SU-DHL-6 (cell line): ENCODE measurements around the gene RPS6KA2.

Experiments
- H2AFZ ChIP-seq: fragments of 200-600 bp; sonication (generic); 2 replicates; pipeline ENCODE4 v1.6.1; 2014; ENCODE audit warnings: low read depth, mild to moderate bottlenecking, moderate library complexity, mixed read lengths, antibody characterized with exemption, low read length; ENCODE audit not compliant: severe bottlenecking
- H3F3A ChIP-seq: fragments of 200-600 bp; shearing (Covaris generic); 2 replicates; pipeline ENCODE4 v1.6.0; 2016; ENCODE audit warnings: antibody characterized with exemption, mild to moderate bottlenecking; ENCODE audit not compliant: insufficient read depth
- H3K27ac ChIP-seq: fragments of 200-600 bp; sonication (generic); 2 replicates; pipeline ENCODE4 v1.5.1; 2016; ENCODE audit warnings: low read depth, mild to moderate bottlenecking, low read length, moderate library complexity, mixed read lengths
- H3K27me3 ChIP-seq: fragments of 200-600 bp; sonication (generic), shearing (Covaris generic); 2 replicates; pipeline ENCODE4 v1.6.0; 2014; ENCODE audit warnings: mild to moderate bottlenecking, low read length
- H3K36me3 ChIP-seq: fragments of 200-600 bp; sonication (generic); 2 replicates; pipeline ENCODE4 v1.6.1; 2014; ENCODE audit warnings: mild to moderate bottlenecking, low read length, mixed read lengths
- H3K4me2 ChIP-seq: fragments of 300-600, 200-600 bp; shearing (Covaris generic), sonication (generic); 2 replicates; pipeline ENCODE4 v1.6.0; 2014; ENCODE audit warnings: low read length, low read depth, mild to moderate bottlenecking; ENCODE audit not compliant: poor library complexity, severe bottlenecking
- H3K4me3 ChIP-seq: fragments of 200-600 bp; sonication (generic); 2 replicates; pipeline ENCODE4 v1.5.1; 2014; ENCODE audit warnings: antibody characterized with exemption, low read length, mild to moderate bottlenecking, mixed read lengths; ENCODE audit not compliant: insufficient read depth, poor library complexity, severe bottlenecking
- H3K79me2 ChIP-seq: fragments of 200-600 bp; sonication (generic); 2 replicates; pipeline ENCODE4 v1.6.1; 2014; ENCODE audit warnings: mild to moderate bottlenecking, low read length, moderate library complexity; ENCODE audit not compliant: insufficient read depth
- H3K9ac ChIP-seq: fragments of 200-600 bp; sonication (generic); 2 replicates; pipeline ENCODE4 v1.7.0; 2014; ENCODE audit warnings: mild to moderate bottlenecking, low read length
- H3K9me2 ChIP-seq: fragments of 200-600 bp; sonication (generic); replicated peaks from 2 replicates; pipeline ENCODE4 v1.6.1; 2014; ENCODE audit warnings: low read length; ENCODE audit not compliant: insufficient read depth
- H3K9me3 ChIP-seq: fragments of 200-600 bp; sonication (generic); 2 replicates; pipeline ENCODE4 v1.6.1; 2014; ENCODE audit warnings: low read length, mixed read lengths; ENCODE audit not compliant: insufficient read depth
- H4K20me1 ChIP-seq: fragments of 200-600 bp; sonication (generic); 2 replicates; pipeline ENCODE4 v1.6.1; 2014; ENCODE audit warnings: low read depth, mild to moderate bottlenecking, antibody characterized with exemption, low read length, moderate library complexity, mixed read lengths
- CTCF ChIP-seq: fragments of 200-600 bp; sonication (generic); IDR thresholded peaks from one replicate; pipeline ENCODE4 v1.5.1; 2017; ENCODE audit warnings: antibody characterized with exemption, mild to moderate bottlenecking, low read length, moderate library complexity; ENCODE audit not compliant: insufficient read depth, poor library complexity, severe bottlenecking
- EZH2phosphoT487 ChIP-seq: fragments of 200-600 bp; sonication (generic), shearing (Covaris generic); conservative IDR thresholded peaks from 2 replicates; pipeline ENCODE4 v1.6.1; 2018; ENCODE audit warnings: mild to moderate bottlenecking, antibody characterized with exemption, low read length, moderate library complexity, mixed read lengths

The RPS6KA2 gene

DNA sequence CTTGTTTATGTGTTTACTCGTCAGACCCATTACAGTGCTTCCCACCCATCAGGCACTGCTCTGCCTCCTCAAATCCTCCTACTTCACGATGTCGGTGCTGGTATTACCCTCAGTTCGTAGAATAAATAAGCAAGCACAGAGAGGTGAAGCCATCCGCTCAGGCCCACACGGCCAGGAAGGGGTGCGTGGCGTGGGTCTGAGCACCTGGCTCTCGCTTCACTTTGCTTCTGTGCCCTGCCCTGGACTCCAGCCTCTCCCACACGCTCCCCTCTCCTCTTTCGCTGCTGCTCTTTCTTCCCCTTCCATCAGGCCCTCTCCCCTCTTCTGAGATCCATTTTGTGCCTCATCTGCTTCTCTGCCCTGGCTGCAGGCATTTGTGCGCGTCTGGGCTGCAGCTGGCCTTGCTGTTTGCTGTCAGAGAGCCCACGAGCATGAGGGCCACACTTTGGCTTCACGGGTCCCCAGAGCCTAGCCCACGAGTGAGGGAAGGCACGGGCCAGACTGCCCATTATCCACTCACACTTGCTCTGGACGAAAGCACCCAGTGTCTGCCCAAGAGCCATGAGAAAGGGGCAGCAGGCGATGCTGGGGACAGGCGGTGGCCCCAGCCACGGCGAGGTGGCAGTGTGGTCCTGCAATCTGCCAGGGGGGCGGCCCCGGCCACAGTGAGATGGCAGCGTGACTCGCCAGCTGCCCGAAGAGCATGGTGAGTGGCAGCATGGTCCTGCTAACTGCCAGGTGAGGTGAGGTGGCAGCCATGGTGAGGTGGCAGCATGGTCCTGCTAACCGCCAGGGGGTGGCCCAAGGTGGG, 148.1 kb downstream of the RPS6KA2 start:
- no peaks in the 10 kb centered on the region for H3K9me3 ChIP-seq
- no peaks in the 10 kb centered on the region for H3F3A ChIP-seq
- H2AFZ ChIP-seq: no peak overlapping the region
- no peak overlapping the region for H3K27ac ChIP-seq
- no peak overlapping the region for H3K4me2 ChIP-seq
- no peak for TF ChIP-seq EZH2phosphoT487
- no peak for TF ChIP-seq CTCF
- H3K9me2 ChIP-seq: no peaks in the 10 kb centered on the region
- H3K27me3 ChIP-seq: no peaks in the 10 kb centered on the region
- no peak overlapping the region for H3K4me3 ChIP-seq
- no peak overlapping the region for H3K9ac ChIP-seq
- no peaks in the 10 kb centered on the region for H3K36me3 ChIP-seq
- H4K20me1 ChIP-seq: no peaks in the 10 kb centered on the region
- H3K79me2 ChIP-seq: no peaks in the 10 kb centered on the region

DNA sequence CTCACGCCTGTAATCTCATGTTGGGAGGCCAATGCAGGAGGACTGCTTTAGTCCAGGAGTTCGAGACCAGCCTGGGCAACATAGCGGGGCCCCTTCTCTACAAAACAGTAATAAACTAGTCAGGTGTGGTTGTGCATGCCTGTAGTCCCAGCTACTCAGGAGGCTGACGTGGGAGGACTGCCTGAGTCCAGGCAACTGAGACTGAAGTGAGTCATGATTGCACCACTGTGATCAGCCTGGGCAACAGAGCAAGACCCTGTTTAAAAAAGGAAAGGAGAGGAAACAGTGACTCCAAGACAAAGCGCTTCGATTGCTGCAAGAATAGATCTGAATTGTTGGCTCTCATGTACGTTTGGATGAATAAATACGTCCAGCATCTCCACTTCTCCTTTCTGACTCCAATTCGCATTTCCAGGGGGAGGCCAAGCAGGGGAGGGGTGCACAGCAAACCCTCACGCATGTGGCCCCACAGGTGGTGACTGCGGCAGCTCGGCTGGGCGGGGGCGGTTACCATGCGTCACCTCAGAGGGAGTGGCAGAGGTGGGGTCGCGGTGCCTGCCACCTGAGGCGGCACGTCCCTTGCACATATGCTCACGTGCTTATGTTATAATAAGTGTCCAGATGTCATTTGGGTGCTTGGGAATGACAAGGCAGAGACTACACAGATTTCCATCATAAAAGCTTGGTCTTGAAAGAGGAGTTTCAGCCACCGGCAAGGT, 149.2 kb downstream of the RPS6KA2 start:
- Histone ChIP-seq H3F3A (no peaks in the 10 kb centered on the region), H3K4me2 (no peak overlapping the region), H3K27me3 (no peaks in the 10 kb centered on the region), H2AFZ (no peak overlapping the region), H3K79me2 (no peaks in the 10 kb centered on the region), H4K20me1 (no peaks in the 10 kb centered on the region), H3K4me3 (no peak overlapping the region), H3K9me3 (no peaks in the 10 kb centered on the region), H3K9ac (no peak overlapping the region), H3K27ac (no peak overlapping the region), H3K9me2 (no peaks in the 10 kb centered on the region), H3K36me3 (no peaks in the 10 kb centered on the region)
- TF ChIP-seq CTCF: no peak
- TF ChIP-seq EZH2phosphoT487: no peak

- H3K27me3 ChIP-seq: no peaks in the 10 kb centered on the region
- H3K79me2 ChIP-seq: no peaks in the 10 kb centered on the region
- no peaks in the 10 kb centered on the region for H3K9me3 ChIP-seq
Measured at GRCh38 chr6:166476634-166477215, 150.3 kb downstream of the RPS6KA2 start.

More at GRCh38 chr6:166476634-166477215, 150.3 kb downstream of the RPS6KA2 start:
- Histone ChIP-seq H3K9ac (no peak overlapping the region), H3K9me2 (no peaks in the 10 kb centered on the region), H4K20me1 (no peaks in the 10 kb centered on the region), H3K4me3 (no peak overlapping the region), H3K27ac (no peak overlapping the region), H2AFZ (no peak overlapping the region), H3F3A (no peaks in the 10 kb centered on the region), H3K36me3 (no peaks in the 10 kb centered on the region), H3K4me2 (no peak overlapping the region)
- TF ChIP-seq EZH2phosphoT487: no peak
- no peak for TF ChIP-seq CTCF
